HG03571 (cell line): ENCODE measurements around the gene PPFIBP1.
"Not testable (repeated sequence)": the region's sequence is repeated elsewhere in the genome, so short reads cannot be mapped to it uniquely, and the experiment has no call there.

Source experiments
- ATAC-seq: cut with Tn5 transposase; IDR thresholded peaks from one replicate; pipeline ENCODE4 v1.9.1; 2021; ENCODE audit not compliant: unreplicated experiment

Gene PPFIBP1

GRCh38 chr12:27622436-27623195 is 98.6 kb downstream of the PPFIBP1 start:
- no peak for ATAC-seq

- ATAC-seq, result no peak
Observed at GRCh38 chr12:27623645-27624044, 99.6 kb downstream of the PPFIBP1 start.

GRCh38 chr12:27624586-27624985 is 100.6 kb downstream of the PPFIBP1 start:
- ATAC-seq, result no peak

GRCh38 chr12:27627123-27627852 is 103.3 kb downstream of the PPFIBP1 start:
- no peak for ATAC-seq

- ATAC-seq, result not testable (repeated sequence)
Observed at GRCh38 chr12:27627853-27628469, 104.0 kb downstream of the PPFIBP1 start.

GRCh38 chr12:27630219-27630618 is 106.2 kb downstream of the PPFIBP1 start:
- ATAC-seq, result not testable (repeated sequence)

GRCh38 chr12:27631365-27631764 is 107.4 kb downstream of the PPFIBP1 start:
- no peak for ATAC-seq

- ATAC-seq, result no peak
Observed at GRCh38 chr12:27631813-27632491, 107.9 kb downstream of the PPFIBP1 start.

- ATAC-seq, result no peak
Observed at GRCh38 chr12:27635349-27635972, 111.5 kb downstream of the PPFIBP1 start.

GRCh38 chr12:27636569-27636968 is 112.6 kb downstream of the PPFIBP1 start:
- not testable (repeated sequence) for ATAC-seq

GRCh38 chr12:27637524-27637923 is 113.5 kb downstream of the PPFIBP1 start:
- no peak for ATAC-seq

- ATAC-seq, result no peak
Observed at GRCh38 chr12:27639265-27639664, 115.3 kb downstream of the PPFIBP1 start.

- ATAC-seq, result not testable (repeated sequence)
Observed at GRCh38 chr12:27640566-27641200, 116.7 kb downstream of the PPFIBP1 start.

- ATAC-seq, result not testable (repeated sequence)
Observed at GRCh38 chr12:27642361-27642760, 118.4 kb downstream of the PPFIBP1 start.

- not testable (repeated sequence) for ATAC-seq
Observed at GRCh38 chr12:27642892-27643291, 118.9 kb downstream of the PPFIBP1 start.

- no peak for ATAC-seq
Observed at GRCh38 chr12:27644158-27644845, 120.3 kb downstream of the PPFIBP1 start.

GRCh38 chr12:27645671-27646070 is 121.7 kb downstream of the PPFIBP1 start:
- no peak for ATAC-seq

GRCh38 chr12:27646149-27646548 is 122.1 kb downstream of the PPFIBP1 start:
- no peak for ATAC-seq

GRCh38 chr12:27650011-27650410 is 126.0 kb downstream of the PPFIBP1 start:
- no peak for ATAC-seq

- ATAC-seq, result no peak
Observed at GRCh38 chr12:27651201-27651600, 127.2 kb downstream of the PPFIBP1 start.
